ENCODE results near the gene SRSF9. TPM values are rescaled to one million over a fixed set of nuclear protein-coding genes. Genes with fewer than 3 reads are reported as not detected.

Gene SRSF9
- total and polyA plus RNA-seq, 2 experiments from 2014 or later: 154 to 329 TPM

- TF ChIP-seq EZH2 (IDR thresholded peaks at IDR 0.05; ENCODE audit: insufficient read depth, poor library complexity, severe bottlenecking): no peak
- Histone ChIP-seq H3K9ac (no peak overlapping the region), H4K20me1 (ENCODE audit: insufficient read depth) (no peaks in the 10 kb centered on the region), H3K4me3 (no peak overlapping the region), H3K27me3 (replicated peaks; ENCODE audit: insufficient read depth) (no peaks in the 10 kb centered on the region), H3K4me2 (ENCODE audit: unreplicated experiment) (peak overlapping the region; percentile 20), H3K27ac (peak overlapping the region; percentile 23; the same call in 1 of the 2 replicates), H3K9me3 (ENCODE audit: low read depth) (no peaks in the 10 kb centered on the region), H3K4me1 (ENCODE audit: insufficient read depth) (peaks cover 37% of the 10 kb centered on the region), H3K36me3 (ENCODE audit: low read depth) (no peaks in the 10 kb centered on the region), H3K79me2 (ENCODE audit: insufficient read depth) (peaks cover 86% of the 10 kb centered on the region), H2AFZ (no peak overlapping the region), H3F3A (ENCODE audit: insufficient read depth) (peaks cover 43% of the 10 kb centered on the region), H3K9me2 (ENCODE audit: insufficient read depth) (no peaks in the 10 kb centered on the region)
- in situ Hi-C loops (cut with MboI): no loop called here
- peak; percentile 64 for DNase-seq
These were observed 3.0 kb upstream of the SRSF9 start for GRCh38 chr12:120472521-120472920.

- TF ChIP-seq EZH2phosphoT487 (IDR thresholded peaks at IDR 0.05; ENCODE audit: insufficient read depth, low read depth): no peak
- no peak for TF ChIP-seq EZH2 (IDR thresholded peaks at IDR 0.05; ENCODE audit: insufficient read depth, poor library complexity, severe bottlenecking)
- H3K9me3 ChIP-seq (ENCODE audit: low read depth): no peaks in the 10 kb centered on the region
- H3K9ac ChIP-seq: peak overlapping the region; percentile 89
- in situ Hi-C loops (cut with MboI): no loop called here
- H3K27me3 ChIP-seq (replicated peaks; ENCODE audit: insufficient read depth): no peaks in the 10 kb centered on the region
- H4K20me1 ChIP-seq (ENCODE audit: insufficient read depth): peaks cover 6% of the 10 kb centered on the region; the same call in 1 of the 2 replicates
- peak overlapping the region; percentile 94 for H3K4me2 ChIP-seq (ENCODE audit: unreplicated experiment)
- peak overlapping the region; percentile 57 for H3K27ac ChIP-seq
- peaks cover 88% of the 10 kb centered on the region for H3K79me2 ChIP-seq (ENCODE audit: insufficient read depth)
- peaks cover 12% of the 10 kb centered on the region for H3K36me3 ChIP-seq (ENCODE audit: low read depth)
- 52 to 54% methylated on average over 25 to 26 of the region's 26 CpGs for WGBS, 2 experiments (ENCODE audit: low coverage in 1 of 2, low lambda C conversion rate in 2 of 2, missing lambda C conversion rate in 2 of 2)
- peak; percentile 56 for DNase-seq
- H3F3A ChIP-seq (ENCODE audit: insufficient read depth): peaks cover 51% of the 10 kb centered on the region
- no peaks in the 10 kb centered on the region for H3K9me2 ChIP-seq (ENCODE audit: insufficient read depth)
- H3K4me1 ChIP-seq (ENCODE audit: insufficient read depth): peaks cover 47% of the 10 kb centered on the region
- H2AFZ ChIP-seq: peak overlapping the region; percentile 97
- H3K4me3 ChIP-seq: peak overlapping the region; percentile 92
These were observed 719 bp upstream of the SRSF9 start for GRCh38 chr12:120470150-120470784.

GRCh38 chr12:120468821-120469449 lies 613 bp downstream of the SRSF9 start:
- Histone ChIP-seq H3K4me1 (ENCODE audit: insufficient read depth) (peaks cover 33% of the 10 kb centered on the region), H3F3A (ENCODE audit: insufficient read depth) (peaks cover 50% of the 10 kb centered on the region), H3K9me3 (ENCODE audit: low read depth) (no peaks in the 10 kb centered on the region), H3K4me3 (peak overlapping the region; percentile 92), H3K4me2 (ENCODE audit: unreplicated experiment) (peak overlapping the region; percentile 90), H3K9ac (peak overlapping the region; percentile 89), H4K20me1 (ENCODE audit: insufficient read depth) (peaks cover 6% of the 10 kb centered on the region; the same call in 1 of the 2 replicates), H3K27ac (peak overlapping the region; percentile 79), H3K79me2 (ENCODE audit: insufficient read depth) (peaks cover 94% of the 10 kb centered on the region), H3K27me3 (replicated peaks; ENCODE audit: insufficient read depth) (no peaks in the 10 kb centered on the region), H3K9me2 (ENCODE audit: insufficient read depth) (no peaks in the 10 kb centered on the region), H2AFZ (peak overlapping the region; percentile 97), H3K36me3 (ENCODE audit: low read depth) (peaks cover 26% of the 10 kb centered on the region)
- TF ChIP-seq EZH2 (IDR thresholded peaks at IDR 0.05; ENCODE audit: insufficient read depth, poor library complexity, severe bottlenecking) (no peak), EZH2phosphoT487 (IDR thresholded peaks at IDR 0.05; ENCODE audit: insufficient read depth, low read depth) (no peak)
- WGBS, 2 experiments (ENCODE audit: low coverage in 1 of 2, low lambda C conversion rate in 2 of 2, missing lambda C conversion rate in 2 of 2): 0 to 1% methylated on average over 17 to 56 of the region's 57 CpGs
- in situ Hi-C loops (cut with MboI): no loop called here
- DNase-seq: peak; percentile 51

DNA sequence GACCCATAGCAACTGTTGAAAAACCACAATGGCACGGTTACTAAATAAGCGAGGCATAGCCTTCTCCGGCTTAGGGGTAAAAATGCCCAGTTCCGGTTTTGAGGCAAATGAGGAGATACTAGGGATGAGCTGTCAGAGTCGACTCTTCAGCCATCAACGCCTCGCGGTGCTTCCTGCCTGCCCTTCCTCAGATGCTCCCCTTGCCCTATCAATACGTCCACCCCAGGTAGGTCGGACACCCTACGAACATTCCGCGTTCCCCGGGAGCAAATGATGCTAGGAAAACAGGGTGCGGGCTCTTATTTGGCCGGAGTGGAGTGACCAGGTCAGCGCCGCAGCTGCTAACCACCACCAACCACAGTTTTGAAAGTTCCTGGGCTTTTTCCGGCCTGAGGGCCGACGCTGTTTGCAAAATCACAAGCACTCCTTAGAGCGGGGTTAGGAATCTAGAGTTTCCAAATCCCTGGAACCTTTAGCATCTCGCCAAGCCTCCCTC lies 1.2 kb downstream of the SRSF9 start:
- Histone ChIP-seq H3K4me2 (ENCODE audit: unreplicated experiment) (peak overlapping the region; percentile 90), H3K4me3 (peak overlapping the region; percentile 92), H3K27ac (peak overlapping the region; percentile 79), H3K9me2 (ENCODE audit: insufficient read depth) (no peaks in the 10 kb centered on the region), H3K4me1 (ENCODE audit: insufficient read depth) (peaks cover 31% of the 10 kb centered on the region), H3K27me3 (replicated peaks; ENCODE audit: insufficient read depth) (no peaks in the 10 kb centered on the region), H3K36me3 (ENCODE audit: low read depth) (peaks cover 31% of the 10 kb centered on the region), H3K9me3 (ENCODE audit: low read depth) (no peaks in the 10 kb centered on the region), H3K79me2 (ENCODE audit: insufficient read depth) (peaks cover 94% of the 10 kb centered on the region), H3K9ac (peak overlapping the region; percentile 89), H3F3A (ENCODE audit: insufficient read depth) (peaks cover 47% of the 10 kb centered on the region), H4K20me1 (ENCODE audit: insufficient read depth) (peaks cover 6% of the 10 kb centered on the region; the same call in 1 of the 2 replicates), H2AFZ (peak overlapping the region; percentile 50)
- 0 to 3% methylated on average over 23 of the region's 23 CpGs for WGBS, 2 experiments (ENCODE audit: low coverage in 1 of 2, low lambda C conversion rate in 2 of 2, missing lambda C conversion rate in 2 of 2)
- peak; percentile 80 for DNase-seq
- no peak for TF ChIP-seq EZH2phosphoT487 (IDR thresholded peaks at IDR 0.05; ENCODE audit: insufficient read depth, low read depth)
- no peak for TF ChIP-seq EZH2 (IDR thresholded peaks at IDR 0.05; ENCODE audit: insufficient read depth, poor library complexity, severe bottlenecking)
- in situ Hi-C loops (cut with MboI): no loop called here

Data from GM23248 (cell line).